Esophagus squamous epithelium (tissue), 4 donors: ENCODE measurements around the gene KRTAP10-9.

Experiments used
- CTCF ChIP-seq, 6 experiments: fragments of 450-650 bp in 4 of 6; fragments of 200-600 bp in 2 of 6; sonication (generic) in 2 of 6; IDR thresholded peaks; one replicate each; pipeline ENCODE4 v1.5.1; 2016 to 2019; ENCODE audit warnings: antibody characterized with exemption in 6 of 6, mild to moderate bottlenecking in 4 of 6, moderate library complexity in 4 of 6
- POLR2A ChIP-seq, 4 donors: fragments of 450-650 bp; IDR thresholded peaks; one replicate each; pipeline ENCODE4 v1.6.1; 2017; ENCODE audit warnings: antibody characterized with exemption in 4 of 4, mild to moderate bottlenecking in 4 of 4, moderate library complexity in 3 of 4

- TF ChIP-seq CTCF (IDR thresholded peaks at IDR 0.05) (no peak), POLR2A (IDR thresholded peaks at IDR 0.05) (no peak)
Observed at GRCh38 chr21:44623575-44623974, 3.3 kb upstream of the KRTAP10-9 start.
